ENCODE results near the gene AFAP1L2.

The AFAP1L2 gene

DNA sequence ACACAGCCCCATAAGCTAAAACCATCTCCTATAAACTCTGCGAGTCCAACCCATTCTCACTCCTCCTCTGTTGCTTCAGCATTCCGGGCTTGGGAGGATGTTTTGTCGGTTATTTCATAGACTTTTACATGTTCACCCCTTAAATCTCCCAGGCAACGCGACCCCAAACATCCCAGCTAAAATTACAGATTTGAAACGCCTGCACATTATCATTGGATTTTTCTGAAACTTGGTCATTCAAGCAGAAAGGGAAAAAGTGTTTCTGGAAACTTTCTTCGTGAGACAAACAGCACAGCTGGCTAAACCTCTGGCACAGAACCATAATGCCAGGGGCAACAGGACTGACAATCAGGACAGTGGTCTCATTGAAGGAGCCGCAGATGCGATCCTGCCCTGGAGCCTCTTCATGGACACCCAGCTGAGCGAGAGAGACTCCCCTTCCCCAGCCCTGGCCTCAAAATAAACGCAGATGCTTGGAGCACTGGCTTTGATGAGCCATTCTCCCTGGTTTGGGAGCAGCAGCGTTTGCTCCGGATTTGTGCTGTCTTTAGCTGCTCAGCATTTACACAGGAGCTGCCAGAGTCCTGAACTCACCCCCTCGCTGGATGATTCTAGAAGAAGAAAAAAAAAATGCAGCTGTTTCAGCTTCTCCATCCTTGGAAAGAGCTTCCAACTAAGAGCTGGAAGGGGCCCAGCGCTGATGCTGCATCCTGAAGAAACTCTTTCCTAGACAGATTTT is 30.1 kb downstream of the AFAP1L2 start:
- no peaks in the 10 kb centered on the region for H3K27me3 ChIP-seq (ENCODE audit: insufficient read depth, low read length, poor library complexity, severe bottlenecking)
- peaks cover 9% of the 10 kb centered on the region for H3K4me1 ChIP-seq (ENCODE audit: insufficient read depth, low read length, poor library complexity, severe bottlenecking)
- no peak overlapping the region for H3K4me3 ChIP-seq (ENCODE audit: low read length, poor library complexity, severe bottlenecking)
- H3K9ac ChIP-seq (ENCODE audit: low read depth, low read length, poor library complexity, severe bottlenecking), result no peak overlapping the region
- H4K20me1 ChIP-seq (ENCODE audit: insufficient read depth, low read length, poor library complexity, severe bottlenecking), result no peaks in the 10 kb centered on the region
- TF ChIP-seq EZH2phosphoT487 (IDR thresholded peaks at IDR 0.05; ENCODE audit: borderline replicate concordance), result no peak
- TF ChIP-seq, protein P1, sequence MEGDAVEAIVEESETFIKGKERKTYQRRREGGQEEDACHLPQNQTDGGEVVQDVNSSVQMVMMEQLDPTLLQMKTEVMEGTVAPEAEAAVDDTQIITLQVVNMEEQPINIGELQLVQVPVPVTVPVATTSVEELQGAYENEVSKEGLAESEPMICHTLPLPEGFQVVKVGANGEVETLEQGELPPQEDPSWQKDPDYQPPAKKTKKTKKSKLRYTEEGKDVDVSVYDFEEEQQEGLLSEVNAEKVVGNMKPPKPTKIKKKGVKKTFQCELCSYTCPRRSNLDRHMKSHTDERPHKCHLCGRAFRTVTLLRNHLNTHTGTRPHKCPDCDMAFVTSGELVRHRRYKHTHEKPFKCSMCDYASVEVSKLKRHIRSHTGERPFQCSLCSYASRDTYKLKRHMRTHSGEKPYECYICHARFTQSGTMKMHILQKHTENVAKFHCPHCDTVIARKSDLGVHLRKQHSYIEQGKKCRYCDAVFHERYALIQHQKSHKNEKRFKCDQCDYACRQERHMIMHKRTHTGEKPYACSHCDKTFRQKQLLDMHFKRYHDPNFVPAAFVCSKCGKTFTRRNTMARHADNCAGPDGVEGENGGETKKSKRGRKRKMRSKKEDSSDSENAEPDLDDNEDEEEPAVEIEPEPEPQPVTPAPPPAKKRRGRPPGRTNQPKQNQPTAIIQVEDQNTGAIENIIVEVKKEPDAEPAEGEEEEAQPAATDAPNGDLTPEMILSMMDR (conservative IDR thresholded peaks at IDR 0.05; ENCODE audit: low read length), result no peak
- no peaks in the 10 kb centered on the region for H3K9me3 ChIP-seq (ENCODE audit: insufficient read depth, low read depth, low read length)
- H3K36me3 ChIP-seq (ENCODE audit: insufficient read depth, low read length), result no peaks in the 10 kb centered on the region
- H3F3A ChIP-seq (ENCODE audit: low read depth), result no peaks in the 10 kb centered on the region
- H3K9me2 ChIP-seq (replicated peaks; ENCODE audit: low read depth, low read length), result no peaks in the 10 kb centered on the region
- H3K4me2 ChIP-seq (ENCODE audit: low read depth, low read length, poor library complexity, severe bottlenecking), result no peak overlapping the region
- H3K79me2 ChIP-seq (ENCODE audit: insufficient read depth, low read length), result no peaks in the 10 kb centered on the region
- H2AFZ ChIP-seq (ENCODE audit: low read length), result no peak overlapping the region

DNA sequence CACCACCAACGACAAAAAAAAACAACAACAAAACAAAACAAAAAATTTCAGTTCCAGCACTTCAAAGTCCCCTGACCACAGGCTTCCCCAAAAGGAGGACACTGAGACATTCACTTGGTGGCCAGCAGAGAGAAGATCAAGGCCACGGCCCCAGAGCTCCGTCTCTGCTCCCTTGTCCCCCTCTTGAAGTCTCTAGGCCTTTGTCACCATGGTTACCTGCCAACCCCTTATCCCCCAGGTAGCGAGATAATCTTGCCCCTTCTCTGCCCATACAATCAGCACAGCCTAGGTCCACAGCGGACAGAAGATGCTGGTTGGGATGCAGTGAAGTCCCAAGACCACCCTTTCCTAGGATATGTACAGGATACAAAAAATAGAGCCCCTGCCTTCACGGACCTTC is 30.7 kb downstream of the AFAP1L2 start:
- TF ChIP-seq, protein P1 (conservative IDR thresholded peaks at IDR 0.05; ENCODE audit: low read length), result no peak
- TF ChIP-seq EZH2phosphoT487 (IDR thresholded peaks at IDR 0.05; ENCODE audit: borderline replicate concordance), result no peak
- Histone ChIP-seq H3F3A (ENCODE audit: low read depth) (no peaks in the 10 kb centered on the region), H3K9ac (ENCODE audit: low read depth, low read length, poor library complexity, severe bottlenecking) (no peak overlapping the region), H2AFZ (ENCODE audit: low read length) (no peak overlapping the region), H3K79me2 (ENCODE audit: insufficient read depth, low read length) (no peaks in the 10 kb centered on the region), H3K27me3 (ENCODE audit: insufficient read depth, low read length, poor library complexity, severe bottlenecking) (no peaks in the 10 kb centered on the region), H3K4me1 (ENCODE audit: insufficient read depth, low read length, poor library complexity, severe bottlenecking) (peaks cover 9% of the 10 kb centered on the region), H3K9me2 (replicated peaks; ENCODE audit: low read depth, low read length) (no peaks in the 10 kb centered on the region), H3K9me3 (ENCODE audit: insufficient read depth, low read depth, low read length) (no peaks in the 10 kb centered on the region), H3K4me2 (ENCODE audit: low read depth, low read length, poor library complexity, severe bottlenecking) (no peak overlapping the region), H3K36me3 (ENCODE audit: insufficient read depth, low read length) (no peaks in the 10 kb centered on the region), H3K4me3 (ENCODE audit: low read length, poor library complexity, severe bottlenecking) (no peak overlapping the region), H4K20me1 (ENCODE audit: insufficient read depth, low read length, poor library complexity, severe bottlenecking) (no peaks in the 10 kb centered on the region)

DNA sequence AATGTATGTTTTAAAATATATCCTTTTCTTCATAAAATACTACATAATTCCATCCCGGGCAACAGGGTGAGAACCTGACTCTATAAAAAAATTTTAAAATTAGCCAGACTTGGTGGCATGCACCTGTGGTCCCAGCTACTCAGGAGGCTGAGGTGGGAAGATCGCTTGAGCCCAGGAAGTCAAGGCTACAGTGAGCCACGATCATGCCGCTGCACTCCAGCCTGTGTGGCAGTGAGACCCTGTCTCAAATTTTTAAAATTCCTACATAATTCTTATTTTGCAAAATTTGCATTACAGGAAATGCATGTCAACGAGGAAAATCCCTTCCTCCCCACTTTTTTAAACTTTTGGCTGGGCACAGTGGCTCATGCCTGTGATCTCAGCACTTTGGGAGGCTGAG is 31.3 kb downstream of the AFAP1L2 start:
- no peak for TF ChIP-seq EZH2phosphoT487 (IDR thresholded peaks at IDR 0.05; ENCODE audit: borderline replicate concordance)
- TF ChIP-seq, protein P1 (conservative IDR thresholded peaks at IDR 0.05; ENCODE audit: low read length), result no peak
- Histone ChIP-seq H3K36me3 (ENCODE audit: insufficient read depth, low read length) (no peaks in the 10 kb centered on the region), H3K79me2 (ENCODE audit: insufficient read depth, low read length) (no peaks in the 10 kb centered on the region), H3K4me2 (ENCODE audit: low read depth, low read length, poor library complexity, severe bottlenecking) (no peak overlapping the region), H3K4me1 (ENCODE audit: insufficient read depth, low read length, poor library complexity, severe bottlenecking) (peaks cover 10% of the 10 kb centered on the region), H3K9me3 (ENCODE audit: insufficient read depth, low read depth, low read length) (no peaks in the 10 kb centered on the region), H3K4me3 (ENCODE audit: low read length, poor library complexity, severe bottlenecking) (no peak overlapping the region), H3K9me2 (replicated peaks; ENCODE audit: low read depth, low read length) (no peaks in the 10 kb centered on the region), H4K20me1 (ENCODE audit: insufficient read depth, low read length, poor library complexity, severe bottlenecking) (no peaks in the 10 kb centered on the region), H3K27me3 (ENCODE audit: insufficient read depth, low read length, poor library complexity, severe bottlenecking) (no peaks in the 10 kb centered on the region), H3K9ac (ENCODE audit: low read depth, low read length, poor library complexity, severe bottlenecking) (no peak overlapping the region), H2AFZ (ENCODE audit: low read length) (no peak overlapping the region), H3F3A (ENCODE audit: low read depth) (no peaks in the 10 kb centered on the region)
